Choroid plexus epithelial cell (primary cell): Measurements from ENCODE around the gene LRRC2.
"Not testable (repeated sequence)": the region's sequence is repeated elsewhere in the genome, so short reads cannot be mapped to it uniquely, and the experiment has no call there.

Experiments
- DNase-seq: peaks from one replicate; pipeline ENCODE4 v3.0.0-alpha.2; 2010; ENCODE audit warnings: low read depth
- H3K4me3 ChIP-seq: 2 replicates; pipeline ENCODE4 v1.5.1; 2011; ENCODE audit warnings: low read depth, mild to moderate bottlenecking, control low read depth, low read length, moderate library complexity
- CTCF ChIP-seq: conservative IDR thresholded peaks from 2 replicates; pipeline ENCODE4 v1.5.1; 2011; ENCODE audit warnings: low read depth, mild to moderate bottlenecking, control low read depth, inconsistent platforms, low read length, moderate library complexity

The LRRC2 gene

GRCh38 chr3:46539443-46540005 lies 26.6 kb downstream of the LRRC2 start:
- DNase-seq = no peak
- no peak overlapping the region for H3K4me3 ChIP-seq
- TF ChIP-seq CTCF = no peak

- H3K4me3 ChIP-seq = no peak overlapping the region
Observed at GRCh38 chr3:46538803-46539442, 27.2 kb downstream of the LRRC2 start.

GRCh38 chr3:46538425-46538802 lies 27.7 kb downstream of the LRRC2 start:
- not testable (repeated sequence) for H3K4me3 ChIP-seq, DNase-seq

More at GRCh38 chr3:46538803-46539442, 27.2 kb downstream of the LRRC2 start:
- no peak for TF ChIP-seq CTCF
- DNase-seq = peak; percentile 38

- no peak for TF ChIP-seq CTCF
- H3K4me3 ChIP-seq = no peak overlapping the region
Observed at GRCh38 chr3:46537779-46538178, 28.3 kb downstream of the LRRC2 start.

GRCh38 chr3:46537316-46537715 lies 28.8 kb downstream of the LRRC2 start:
- TF ChIP-seq CTCF = no peak
- no peak overlapping the region for H3K4me3 ChIP-seq
- DNase-seq = no peak

More at GRCh38 chr3:46537779-46538178, 28.3 kb downstream of the LRRC2 start:
- DNase-seq = no peak

- TF ChIP-seq CTCF = no peak
- no peak overlapping the region for H3K4me3 ChIP-seq
- no peak for DNase-seq
Observed at GRCh38 chr3:46536758-46537157, 29.3 kb downstream of the LRRC2 start.

- no peak overlapping the region for H3K4me3 ChIP-seq
- no peak for TF ChIP-seq CTCF
- DNase-seq = no peak
Observed at GRCh38 chr3:46535746-46536145, 30.4 kb downstream of the LRRC2 start.
